Muscle of back (tissue), 11 donors: ENCODE measurements around the gene BBX. TPM values are rescaled to one million over a fixed set of nuclear protein-coding genes. Genes with fewer than 3 reads are reported as not detected.

ENCODE experiments used
- DNase-seq, 3 donors: peaks; one replicate each; pipeline versions ENCODE4 v3.0.0 to v3.0.0-alpha.2; 2013
- polyA plus RNA-seq, 10 donors: library from polyadenylated mRNA; unstranded; fragments of 120-200 nt; gene quantifications; one replicate each; pipeline ENCODE4 v1.2.1, GENCODE V29; 2013; ENCODE audit not compliant: insufficient read length in 10 of 10

Gene BBX
- polyA plus RNA-seq, 10 donors = 30.2 to 52.6 (median 39.7) TPM

DNA sequence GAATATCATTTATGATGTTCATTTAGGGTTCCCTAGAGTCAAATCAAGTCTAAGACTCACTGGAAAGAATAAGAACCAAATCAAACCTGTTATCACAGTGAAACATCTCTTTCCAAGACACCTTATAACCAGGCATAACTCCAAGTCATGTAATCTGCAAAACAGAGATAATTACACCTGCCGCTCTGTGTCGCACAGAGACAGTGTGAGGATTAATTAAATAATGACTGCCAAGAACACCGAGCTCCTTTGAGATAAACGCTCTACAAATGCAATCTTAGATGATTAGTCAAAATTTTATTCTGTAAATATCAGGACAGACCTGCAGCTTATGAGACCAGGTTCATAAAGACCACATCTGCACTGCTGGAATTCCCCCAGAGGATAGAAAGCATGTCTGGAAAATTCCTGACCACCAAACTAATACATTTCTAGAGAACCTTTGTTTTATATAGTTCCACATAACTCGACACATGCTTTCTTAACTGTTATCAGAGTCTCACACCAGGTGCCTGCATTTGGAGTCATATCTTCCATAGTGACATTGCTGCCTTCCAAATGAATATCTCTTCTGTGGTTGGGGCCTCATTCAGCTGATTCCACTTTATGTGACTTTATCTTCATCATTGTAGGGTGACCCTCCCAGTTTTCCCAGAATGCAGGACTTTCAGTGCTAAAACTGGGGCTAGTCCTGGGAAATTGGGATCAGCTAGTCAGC lies 315.3 kb downstream of the BBX start:
- no peak for DNase-seq

DNA sequence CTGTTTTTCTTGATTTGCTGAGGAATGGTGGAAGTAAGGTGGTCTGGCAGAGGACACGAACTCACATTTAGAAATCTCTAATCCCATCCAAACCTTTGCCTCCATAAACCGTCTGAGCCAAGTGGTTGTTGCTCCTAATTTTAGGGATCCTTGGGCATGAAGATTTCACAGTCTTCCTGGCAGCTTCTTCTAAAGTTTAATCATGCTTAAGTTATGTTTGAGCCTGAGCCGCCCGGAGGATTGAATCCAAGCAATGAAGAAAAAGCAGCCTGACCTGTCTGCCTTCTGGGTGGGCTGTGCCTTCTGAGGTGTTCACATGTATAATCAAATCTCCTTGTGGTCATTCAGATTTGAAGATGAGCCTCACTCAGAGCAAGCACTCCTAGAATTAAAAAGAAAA lies 319.1 kb downstream of the BBX start:
- no peak for DNase-seq

DNA sequence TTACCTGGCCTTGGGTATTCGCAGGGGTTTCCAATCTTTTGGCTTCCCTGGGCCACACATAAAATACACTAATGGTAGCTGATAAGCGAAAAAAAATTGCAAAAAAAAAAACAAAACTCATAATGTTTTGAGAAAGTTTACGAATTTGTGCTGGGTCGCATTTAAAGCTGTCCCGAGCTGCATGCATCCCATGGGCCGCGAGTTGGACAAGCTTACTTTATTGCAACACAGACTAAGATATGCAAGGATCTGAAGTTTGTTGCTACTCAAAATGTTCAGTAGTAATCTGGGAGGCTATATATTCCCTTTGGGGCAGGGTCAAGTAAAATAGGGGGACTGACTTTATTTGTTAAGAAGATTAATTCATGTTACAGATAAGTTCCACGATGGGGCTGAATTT lies 320.2 kb downstream of the BBX start:
- DNase-seq = no peak

DNA sequence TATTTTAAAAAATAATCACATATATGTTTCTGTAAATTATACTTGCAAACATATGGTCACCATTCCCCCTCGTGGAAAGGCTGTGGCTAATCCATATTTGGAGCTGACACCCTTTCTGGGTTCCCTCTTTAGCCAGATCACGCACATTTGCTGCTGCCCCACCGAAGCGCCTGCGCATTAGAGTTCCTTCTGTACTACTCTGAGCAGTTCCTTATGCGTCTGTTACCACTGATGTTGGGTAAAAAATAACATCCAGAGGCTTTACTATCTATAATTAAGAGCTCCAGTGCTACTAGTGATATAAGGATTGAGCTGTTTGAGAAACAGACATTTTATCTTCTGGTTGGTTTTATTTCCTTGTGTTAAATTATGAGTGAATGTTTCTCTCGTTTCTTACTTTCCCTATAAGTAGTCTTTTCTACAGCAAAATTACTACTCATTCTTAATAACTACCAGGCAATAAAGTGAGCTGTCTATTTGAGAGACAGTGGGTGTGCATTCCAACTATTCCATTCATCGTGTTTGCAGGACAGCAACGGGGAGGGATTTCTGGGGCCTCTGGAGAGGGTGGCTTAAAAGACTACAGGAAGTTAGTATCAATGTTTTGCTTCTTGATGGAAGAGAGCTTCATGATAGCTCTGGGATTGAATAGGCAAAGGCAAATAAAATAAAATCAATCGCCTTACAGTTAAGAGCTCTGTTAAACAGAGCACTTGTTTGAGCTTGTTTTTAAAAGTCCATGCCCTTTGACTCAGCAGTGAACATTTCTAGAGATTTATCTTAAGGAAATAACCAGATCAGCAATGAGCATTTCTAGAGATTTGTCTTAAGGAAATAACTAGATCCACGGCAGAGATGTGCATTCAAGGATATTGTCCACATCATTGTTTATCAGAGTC lies 322.9 kb downstream of the BBX start:
- peak in 1 of 3 donors; percentile 13 for DNase-seq

DNA sequence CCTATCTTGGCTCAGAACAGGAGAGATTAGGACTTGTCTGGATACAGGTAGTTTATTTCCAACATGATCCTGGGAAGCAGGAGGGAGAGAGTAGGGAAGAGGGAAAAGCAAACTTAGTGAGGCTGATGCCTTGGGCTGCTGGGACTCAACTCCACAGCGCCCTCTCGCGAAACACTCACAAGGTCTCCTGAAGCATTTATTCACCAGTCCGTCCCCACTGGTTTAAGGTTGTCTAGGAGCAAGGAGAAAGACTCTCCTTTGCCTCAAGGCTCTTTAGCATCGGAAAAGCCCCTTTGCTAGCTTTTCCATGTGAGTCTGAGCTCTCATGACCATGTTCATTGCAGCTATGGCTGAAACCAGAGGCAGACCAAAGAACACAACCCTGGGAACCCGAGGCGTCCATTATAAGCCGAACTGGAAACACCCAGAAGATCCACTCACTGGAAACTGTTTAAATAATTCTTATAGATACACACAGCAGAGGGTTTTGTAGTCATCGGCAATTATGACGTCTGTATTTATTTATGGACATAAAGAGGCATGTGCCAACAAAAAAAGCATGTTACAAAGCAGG lies 323.6 kb downstream of the BBX start:
- DNase-seq = peak; percentile 27 to 67 (median 27)

DNA sequence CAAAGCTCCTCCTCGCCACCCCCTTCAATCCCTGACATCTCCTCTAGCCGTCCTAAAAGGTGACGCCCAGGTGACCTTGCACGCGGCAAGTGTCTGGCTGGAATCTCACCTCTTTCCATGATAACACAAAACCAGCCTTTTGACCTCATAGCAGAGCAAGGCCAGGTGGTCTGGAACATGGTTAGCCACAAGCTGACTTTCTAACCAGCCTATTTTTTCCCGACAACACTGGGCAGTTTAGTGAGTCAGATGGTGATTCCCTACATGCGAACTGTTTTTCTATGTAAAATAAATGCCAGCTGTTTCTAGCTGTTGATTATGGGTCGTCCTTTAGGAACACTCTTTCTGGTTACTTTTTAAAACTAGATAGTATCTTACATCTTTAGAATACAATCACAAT lies 325.0 kb downstream of the BBX start:
- no peak for DNase-seq

DNA sequence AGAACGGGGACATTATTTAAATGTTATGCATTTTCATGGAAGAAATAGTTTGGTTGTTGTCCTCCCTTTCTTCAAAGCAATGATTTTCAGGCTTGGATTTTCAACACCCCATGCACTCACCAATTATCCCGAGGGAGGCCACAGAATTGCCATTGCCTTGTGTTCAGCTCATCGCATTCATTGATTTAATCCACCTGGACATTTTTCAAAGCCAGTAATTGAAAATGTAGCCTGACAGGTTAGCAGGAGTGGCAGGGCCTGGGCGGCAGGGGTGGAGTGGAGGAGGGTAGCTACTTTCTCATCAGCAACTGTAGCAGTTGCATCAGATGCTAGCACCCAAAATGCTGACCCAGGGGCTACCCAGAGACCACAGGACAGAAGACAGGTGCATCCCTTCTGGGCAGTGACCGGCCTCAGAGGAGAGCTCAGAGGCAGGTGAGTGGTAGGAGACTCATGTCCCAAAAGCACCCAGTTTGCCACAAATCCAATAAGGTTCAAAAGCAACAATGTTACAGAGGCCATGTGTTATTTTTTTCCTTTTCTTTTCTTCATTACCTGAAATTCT lies 325.7 kb downstream of the BBX start:
- no peak for DNase-seq

DNA sequence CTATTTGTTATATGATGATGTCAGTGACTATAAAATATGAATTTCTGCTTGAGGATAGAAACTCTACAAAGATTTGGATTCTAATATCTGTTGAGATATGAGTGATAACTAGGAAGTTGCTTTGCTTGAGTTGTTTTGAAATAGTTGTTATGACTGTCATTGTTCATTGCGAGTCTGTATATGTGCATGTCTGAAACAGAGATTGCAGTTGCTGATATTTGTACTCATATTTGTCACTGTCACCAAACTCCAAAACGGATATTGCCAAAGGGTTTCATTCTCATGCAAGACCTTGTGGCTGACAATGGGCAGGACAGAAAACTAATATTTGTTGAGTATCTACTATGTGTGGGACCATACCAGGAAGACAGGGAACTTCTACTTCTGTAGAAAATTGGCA lies 327.9 kb downstream of the BBX start:
- DNase-seq = no peak

DNA sequence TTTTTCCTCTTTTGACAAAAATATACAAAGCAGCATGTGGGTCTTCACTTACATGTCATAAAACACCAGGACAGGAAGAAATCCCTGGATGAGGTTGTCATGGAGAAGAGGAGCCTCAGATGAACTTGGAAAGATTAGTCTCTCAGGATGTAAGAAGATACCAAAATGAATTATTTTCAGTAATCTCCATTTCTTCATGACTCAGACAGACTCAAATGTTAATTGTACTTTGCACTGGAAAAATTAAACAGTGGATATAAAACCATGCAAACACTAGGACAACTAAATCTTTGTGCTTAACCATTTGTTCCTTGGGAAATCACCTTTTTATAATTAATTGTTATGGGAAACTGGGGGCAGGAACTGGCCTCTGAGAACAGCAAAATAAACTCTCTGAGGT lies 331.1 kb downstream of the BBX start:
- DNase-seq = no peak

DNA sequence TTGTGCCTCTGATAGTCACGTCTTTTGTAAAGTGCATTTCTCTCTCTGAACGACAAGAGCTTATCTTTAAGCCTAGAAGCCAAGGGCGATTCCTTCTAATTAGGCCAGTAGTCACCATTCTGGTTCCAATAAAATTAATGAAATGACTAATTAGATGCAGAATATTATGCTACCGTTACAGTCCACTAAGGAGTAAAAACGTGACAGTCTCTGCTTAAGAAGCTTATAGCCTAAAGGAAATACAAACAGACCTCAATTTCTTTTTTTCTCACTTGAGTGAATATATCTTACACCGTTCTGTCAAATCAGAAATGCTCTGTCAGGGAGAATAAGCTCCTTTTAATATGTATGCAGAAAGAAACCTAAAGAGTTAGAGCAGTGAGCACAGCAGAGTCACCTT lies 332.0 kb downstream of the BBX start:
- DNase-seq = no peak

DNA sequence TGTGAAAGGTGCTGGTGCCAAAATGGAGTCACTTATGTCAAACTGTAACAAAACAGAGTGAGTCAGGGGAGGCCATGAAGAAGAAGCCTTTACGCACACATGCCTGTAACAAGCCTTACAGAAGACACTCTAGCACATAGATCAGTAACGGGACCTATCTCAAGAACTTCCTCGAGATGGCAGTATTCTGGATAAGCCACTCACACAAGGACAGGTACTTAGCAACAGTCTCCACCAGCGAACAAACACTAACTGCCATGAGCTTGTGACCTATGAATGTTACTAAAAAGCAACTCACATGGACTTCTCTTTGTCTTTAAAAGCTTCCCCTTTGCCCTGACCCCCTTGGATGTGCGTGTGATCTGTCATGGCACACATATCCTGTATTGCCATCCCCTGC lies 332.9 kb downstream of the BBX start:
- DNase-seq = no peak

DNA sequence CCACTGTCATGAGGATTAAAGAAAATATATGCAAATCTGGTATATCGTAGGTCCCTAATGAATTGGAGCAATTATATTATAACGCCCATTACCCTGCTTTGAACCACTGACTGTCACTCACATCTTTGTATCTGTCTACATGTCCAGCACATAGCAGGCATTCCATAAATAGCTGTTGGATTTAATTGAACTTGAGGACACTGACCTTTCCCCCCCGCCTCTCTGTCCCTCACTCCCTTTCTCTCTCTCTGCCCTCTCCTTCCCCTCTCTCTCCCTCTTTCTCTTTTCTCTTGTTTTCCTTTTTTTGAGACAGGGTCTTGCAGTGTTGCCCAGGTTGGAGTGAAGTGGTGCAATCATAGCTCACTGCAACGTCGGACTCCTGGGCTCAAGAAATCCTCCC lies 335.1 kb downstream of the BBX start:
- DNase-seq = no peak

DNA sequence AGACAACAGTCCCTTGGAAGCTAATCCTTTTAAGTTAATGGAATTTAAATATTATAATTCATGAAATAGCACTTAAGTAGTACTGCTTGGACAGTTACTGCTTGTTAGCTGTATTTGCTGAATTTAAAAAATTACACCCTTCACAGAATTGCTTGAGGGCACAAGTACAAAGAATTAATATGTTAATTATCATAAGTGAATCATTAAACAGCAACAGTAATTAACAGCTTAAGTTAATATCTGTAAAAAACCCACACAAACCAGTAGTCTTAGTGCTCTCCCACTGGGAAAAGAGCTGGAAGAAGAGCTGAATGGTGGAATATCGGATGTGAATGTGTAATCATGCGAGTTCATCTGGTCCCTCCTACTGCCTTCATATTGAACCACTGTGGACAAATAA lies 336.1 kb downstream of the BBX start:
- DNase-seq = no peak

Other genes starting within 250 kb of the BBX start
- 1 to 10 TPM; 1.3 to 4.8 (median 2.0) TPM for gene CCDC54, start 145.5 kb upstream of the BBX start, polyA plus RNA-seq